PC-3 (cell line): ENCODE data around the gene EFCAB6. TPM values are rescaled to one million over a fixed set of nuclear protein-coding genes. Genes with fewer than 3 reads are reported as not detected.

Experiments used
- ATAC-seq: fragments of 200-7000 bp; cut with Tn5 transposase; 2 replicates; pipeline ENCODE4 v1.9.1; 2020; ENCODE audit warnings: mild to moderate bottlenecking, moderate library complexity
- BruUV-seq: library from RNA; stranded (reverse); fragments of 400-500 nt; replicated peaks from 2 replicates; lab custom pipeline; 2021; lab: Mats Ljungman, UMichigan
- CTCF ChIA-PET: fragments of 300-600 bp; sonication (Branson Sonifier 250); formaldehyde crosslinking; loops from one replicate; lab custom pipeline; 2022; ENCODE audit warnings: antibody characterized with exemption; lab: Charles Lee
- POLR2A ChIA-PET: fragments of 300-600 bp; sonication (Branson Sonifier 250); formaldehyde crosslinking; loops from one replicate; lab custom pipeline; 2022; ENCODE audit warnings: antibody characterized with exemption; ENCODE audit not compliant: unreplicated experiment; lab: Charles Lee
- DNase-seq: peaks from one replicate; pipeline ENCODE4 v3.0.0-alpha.2; 2015
- H2AFZ ChIP-seq: fragments of 300-600 bp; sonication (generic); 2 replicates; pipeline ENCODE4 v1.6.0; 2016; ENCODE audit warnings: antibody characterized with exemption, low read length
- H3F3A ChIP-seq: fragments of 300-600 bp; sonication (generic); one replicate; pipeline ENCODE4 v1.6.0; 2017; ENCODE audit warnings: antibody characterized with exemption, low read length, control low read depth, mild to moderate bottlenecking; ENCODE audit not compliant: unreplicated experiment
- H3K27ac ChIP-seq: fragments of 300-600 bp; sonication (generic); 2 replicates; pipeline ENCODE4 v1.5.1; 2016; ENCODE audit warnings: mild to moderate bottlenecking, low read length
- H3K27me3 ChIP-seq: fragments of 300-600 bp; sonication (generic); 2 replicates; pipeline ENCODE4 v1.6.1; 2016; ENCODE audit warnings: low read length, mixed read lengths
- H3K36me3 ChIP-seq: fragments of 300-600 bp; sonication (generic); 2 replicates; pipeline ENCODE4 v1.6.1; 2016; ENCODE audit warnings: low read depth, mixed run types, low read length, mixed read lengths
- H3K4me1 ChIP-seq: fragments of 300-600 bp; sonication (generic); 2 replicates; pipeline ENCODE4 v1.5.1; 2016; ENCODE audit warnings: low read length; ENCODE audit not compliant: insufficient read depth
- H3K4me2 ChIP-seq: fragments of 300-600 bp; sonication (generic); 2 replicates; pipeline ENCODE4 v1.6.0; 2016; ENCODE audit warnings: low read length
- H3K4me3 ChIP-seq: fragments of 300-600 bp; sonication (generic); 2 replicates; pipeline ENCODE4 v1.5.1; 2016; ENCODE audit warnings: mild to moderate bottlenecking, low read length, mixed read lengths
- H3K79me2 ChIP-seq: fragments of 300-600 bp; sonication (generic); 2 replicates; pipeline ENCODE4 v1.6.1; 2017; ENCODE audit warnings: low read length, mixed read lengths
- H3K9ac ChIP-seq: fragments of 300-600 bp; sonication (generic); 2 replicates; pipeline ENCODE4 v1.6.0; 2016; ENCODE audit warnings: mild to moderate bottlenecking, low read length
- H3K9me2 ChIP-seq: fragments of 300-600 bp; sonication (generic); replicated peaks from 2 replicates; pipeline ENCODE4 v1.6.1; 2016; ENCODE audit warnings: mixed run types, low read length, mixed read lengths
- H3K9me3 ChIP-seq: fragments of 300-600 bp; sonication (generic); 2 replicates; pipeline ENCODE4 v1.6.1; 2016; ENCODE audit warnings: low read length, mixed read lengths
- H4K20me1 ChIP-seq: fragments of 300-600 bp; sonication (generic); 2 replicates; pipeline ENCODE4 v1.6.1; 2016; ENCODE audit warnings: low read length, mixed read lengths
- EZH2 ChIP-seq: fragments of 300-600 bp; sonication (generic); IDR thresholded peaks from one replicate; pipeline ENCODE4 v1.6.1; 2017; ENCODE audit warnings: antibody characterized with exemption, mild to moderate bottlenecking, low read length; ENCODE audit not compliant: unreplicated experiment
- EZH2phosphoT487 ChIP-seq: fragments of 300-600 bp; sonication (generic); IDR thresholded peaks from 2 replicates; pipeline ENCODE4 v1.6.1; 2018; ENCODE audit warnings: mild to moderate bottlenecking, antibody characterized with exemption, low read length, borderline replicate concordance
- intact Hi-C: fragments of 100-400 bp; cut with micrococcal nuclease; formaldehyde crosslinking; loops from 2 replicates; pipeline ENCODE4 v1.9.0; 2023
- total RNA-seq: library from RNA; depleted of rRNA; stranded (reverse); fragments of >200 nt; gene quantifications from 2 replicates; pipeline ENCODE4 v1.2.3, GENCODE V29; 2014
- TF ChIP-seq, protein P1 (sequence below): fragments of 300-600 bp; sonication (generic); conservative IDR thresholded peaks from 2 replicates; pipeline ENCODE4 v1.5.1; 2017; ENCODE audit warnings: antibody characterized with exemption, low read depth, mild to moderate bottlenecking, low read length

Gene EFCAB6
- total RNA-seq, 1 experiment from 2014 or later = 0.07 TPM

DNA sequence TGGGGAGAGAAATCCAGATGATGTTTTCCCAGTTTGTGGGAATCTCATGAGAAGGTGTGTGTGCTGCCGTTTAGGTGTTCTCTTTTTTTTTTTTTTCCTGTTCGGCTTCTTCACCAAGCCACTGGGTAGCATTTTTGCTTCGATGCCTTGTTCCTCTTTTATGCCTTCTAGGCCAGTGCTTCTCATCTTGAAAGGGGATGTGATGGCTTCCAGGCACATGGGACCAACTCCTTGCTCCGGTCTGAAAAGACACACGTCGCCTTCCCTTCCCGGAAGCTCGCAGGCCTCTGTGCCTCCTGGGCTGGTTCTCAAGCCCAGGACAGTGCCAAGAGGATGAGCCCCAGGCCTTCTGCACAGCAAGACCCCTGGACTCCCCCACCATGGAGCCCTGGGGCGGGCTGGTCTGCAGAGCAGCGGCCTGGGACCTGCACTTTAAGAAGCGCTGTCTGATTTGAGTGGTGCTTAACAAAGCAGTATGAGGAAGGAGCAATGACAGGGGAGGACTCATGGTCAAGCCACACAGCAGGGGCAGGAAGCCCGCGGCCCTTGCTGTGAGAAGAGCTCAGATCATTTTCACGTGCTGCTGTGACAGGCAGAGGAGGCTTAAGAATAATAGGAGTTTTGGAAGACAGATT, 241.5 kb downstream of the EFCAB6 start:
- Histone ChIP-seq H2AFZ (no peak overlapping the region), H3F3A (no peaks in the 10 kb centered on the region), H3K79me2 (no peaks in the 10 kb centered on the region), H3K4me2 (no peak overlapping the region), H3K27ac (no peak overlapping the region), H3K9ac (no peak overlapping the region), H3K9me3 (no peaks in the 10 kb centered on the region), H4K20me1 (no peaks in the 10 kb centered on the region), H3K36me3 (no peaks in the 10 kb centered on the region), H3K27me3 (peaks cover 27% of the 10 kb centered on the region), H3K4me3 (no peak overlapping the region), H3K9me2 (no peaks in the 10 kb centered on the region), H3K4me1 (no peaks in the 10 kb centered on the region)
- CTCF ChIA-PET = no interaction called here
- no peak for TF ChIP-seq EZH2
- TF ChIP-seq, protein P1, sequence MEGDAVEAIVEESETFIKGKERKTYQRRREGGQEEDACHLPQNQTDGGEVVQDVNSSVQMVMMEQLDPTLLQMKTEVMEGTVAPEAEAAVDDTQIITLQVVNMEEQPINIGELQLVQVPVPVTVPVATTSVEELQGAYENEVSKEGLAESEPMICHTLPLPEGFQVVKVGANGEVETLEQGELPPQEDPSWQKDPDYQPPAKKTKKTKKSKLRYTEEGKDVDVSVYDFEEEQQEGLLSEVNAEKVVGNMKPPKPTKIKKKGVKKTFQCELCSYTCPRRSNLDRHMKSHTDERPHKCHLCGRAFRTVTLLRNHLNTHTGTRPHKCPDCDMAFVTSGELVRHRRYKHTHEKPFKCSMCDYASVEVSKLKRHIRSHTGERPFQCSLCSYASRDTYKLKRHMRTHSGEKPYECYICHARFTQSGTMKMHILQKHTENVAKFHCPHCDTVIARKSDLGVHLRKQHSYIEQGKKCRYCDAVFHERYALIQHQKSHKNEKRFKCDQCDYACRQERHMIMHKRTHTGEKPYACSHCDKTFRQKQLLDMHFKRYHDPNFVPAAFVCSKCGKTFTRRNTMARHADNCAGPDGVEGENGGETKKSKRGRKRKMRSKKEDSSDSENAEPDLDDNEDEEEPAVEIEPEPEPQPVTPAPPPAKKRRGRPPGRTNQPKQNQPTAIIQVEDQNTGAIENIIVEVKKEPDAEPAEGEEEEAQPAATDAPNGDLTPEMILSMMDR = no peak
- no peak for TF ChIP-seq EZH2phosphoT487
- POLR2A ChIA-PET = no interaction called here
- intact Hi-C loops = no loop called here
- no peak for DNase-seq
- ATAC-seq = no peak
- BruUV-seq = no TSS peak

DNA sequence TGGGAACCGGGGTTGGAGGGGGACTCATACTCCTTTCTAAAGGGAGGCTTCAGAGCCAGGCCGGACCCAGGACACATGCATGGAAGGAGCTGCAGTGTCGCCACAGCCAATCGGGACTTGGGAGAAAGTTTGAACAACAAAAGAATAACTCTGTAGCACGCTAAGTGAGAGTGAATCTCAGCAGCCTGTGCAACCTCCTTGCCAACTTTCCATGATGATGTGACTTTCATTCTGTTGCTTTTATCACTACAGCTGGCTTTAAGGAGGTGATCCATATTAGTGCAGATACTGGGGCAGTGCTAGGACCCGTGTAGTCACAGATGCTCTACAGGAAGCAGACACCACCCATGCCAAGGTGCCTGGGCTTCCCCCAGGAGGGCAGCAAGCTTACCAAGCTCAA, 243.0 kb downstream of the EFCAB6 start:
- BruUV-seq = no TSS peak
- H2AFZ ChIP-seq = no peak overlapping the region
- CTCF ChIA-PET = no interaction called here
- POLR2A ChIA-PET = no interaction called here
- H3K27me3 ChIP-seq = peaks cover 23% of the 10 kb centered on the region
- H3K9me2 ChIP-seq = no peaks in the 10 kb centered on the region
- H3K79me2 ChIP-seq = no peaks in the 10 kb centered on the region
- H3K4me3 ChIP-seq = no peak overlapping the region
- H4K20me1 ChIP-seq = no peaks in the 10 kb centered on the region
- no peak overlapping the region for H3K9ac ChIP-seq
- intact Hi-C loops = loop anchor here (5.0 kb wide), 1 partner anchor 163 kb away; no protein-coding TSS in a partner anchor
- TF ChIP-seq EZH2phosphoT487 (no peak), EZH2 (no peak)
- TF ChIP-seq, protein P1 = no peak
- H3K9me3 ChIP-seq = no peaks in the 10 kb centered on the region
- no peaks in the 10 kb centered on the region for H3F3A ChIP-seq
- H3K36me3 ChIP-seq = no peaks in the 10 kb centered on the region
- no peak overlapping the region for H3K4me2 ChIP-seq
- no peak overlapping the region for H3K27ac ChIP-seq
- DNase-seq = no peak
- no peak for ATAC-seq
- H3K4me1 ChIP-seq = no peaks in the 10 kb centered on the region

DNA sequence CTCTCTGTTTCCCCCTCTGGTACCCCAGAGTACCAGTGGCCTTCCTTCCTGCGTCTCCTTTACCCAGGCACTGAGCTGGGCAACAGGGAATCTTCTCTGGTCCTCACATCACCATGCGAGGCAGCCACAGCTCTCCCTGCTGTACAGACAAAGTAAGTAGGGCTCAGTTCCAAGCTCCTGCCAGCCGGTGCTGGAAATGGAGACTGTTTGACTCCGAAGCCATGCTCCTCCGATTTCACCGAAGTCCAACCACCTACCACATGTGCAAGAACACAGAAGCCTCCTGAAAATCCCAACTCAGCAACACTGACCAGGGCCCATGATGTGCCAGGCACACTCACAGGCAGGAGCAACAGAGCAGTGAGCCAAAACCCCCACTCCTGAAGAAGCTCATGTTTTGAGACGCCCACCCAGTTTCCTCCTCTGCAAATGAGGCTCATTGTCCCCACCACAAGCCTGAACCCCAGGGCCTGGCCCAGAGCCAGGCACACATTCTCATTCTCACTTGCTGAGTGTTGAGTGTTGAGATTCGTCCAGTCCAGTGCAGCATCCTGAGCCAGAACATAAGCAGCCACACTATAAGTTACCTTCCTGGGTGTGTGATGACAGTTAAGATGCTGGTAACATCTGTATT, 244.3 kb downstream of the EFCAB6 start:
- no peak overlapping the region for H3K4me3 ChIP-seq
- no peaks in the 10 kb centered on the region for H3K79me2 ChIP-seq
- H3K9me3 ChIP-seq = no peaks in the 10 kb centered on the region
- no peak for DNase-seq
- POLR2A ChIA-PET = no interaction called here
- intact Hi-C loops = loop anchor here (5.0 kb wide), 1 partner anchor 164 kb away; no protein-coding TSS in a partner anchor
- BruUV-seq = no TSS peak
- no peaks in the 10 kb centered on the region for H3F3A ChIP-seq
- H3K4me1 ChIP-seq = no peaks in the 10 kb centered on the region
- no peak overlapping the region for H3K4me2 ChIP-seq
- no peak for ATAC-seq
- no peak overlapping the region for H2AFZ ChIP-seq
- CTCF ChIA-PET = no interaction called here
- TF ChIP-seq EZH2 (no peak), EZH2phosphoT487 (no peak)
- TF ChIP-seq, protein P1 = no peak
- no peaks in the 10 kb centered on the region for H4K20me1 ChIP-seq
- H3K27me3 ChIP-seq = peaks cover 19% of the 10 kb centered on the region
- no peaks in the 10 kb centered on the region for H3K36me3 ChIP-seq
- H3K9ac ChIP-seq = no peak overlapping the region
- no peak overlapping the region for H3K27ac ChIP-seq
- H3K9me2 ChIP-seq = no peaks in the 10 kb centered on the region
